SJSA1 (cell line): ENCODE measurements around the gene CDH1. TPM values are rescaled to one million over a fixed set of nuclear protein-coding genes. Genes with fewer than 3 reads are reported as not detected.

Source experiments
- DNase-seq, 2 experiments: peaks; one replicate each; pipeline ENCODE4 v3.0.0-alpha.2; 2015 to 2020; ENCODE audit warnings: low spot score in 2 of 2, low read depth in 1 of 2
- H3K27ac ChIP-seq: fragments of 250-450 bp; sonication (Bioruptor Pico); 2 replicates; pipeline ENCODE4 v1.5.1; 2020; ENCODE audit warnings: mild to moderate bottlenecking, moderate library complexity
- H3K27me3 ChIP-seq: fragments of 250-450 bp; sonication (Bioruptor Pico); replicated peaks from 2 replicates; pipeline ENCODE4 v1.5.1; 2020; ENCODE audit warnings: mild to moderate bottlenecking, moderate library complexity
- H3K36me3 ChIP-seq: fragments of 250-450 bp; sonication (Bioruptor Pico); 2 replicates; pipeline ENCODE4 v1.5.1; 2020; ENCODE audit warnings: mild to moderate bottlenecking
- H3K4me1 ChIP-seq: fragments of 250-450 bp; sonication (Bioruptor Pico); replicated peaks from 2 replicates; pipeline ENCODE4 v1.6.1; 2021; ENCODE audit warnings: mild to moderate bottlenecking
- H3K4me3 ChIP-seq: fragments of 250-450 bp; sonication (Bioruptor Pico); 2 replicates; pipeline ENCODE4 v1.5.1; 2020; ENCODE audit warnings: mild to moderate bottlenecking
- H3K9me3 ChIP-seq: fragments of 250-450 bp; sonication (Bioruptor Pico); replicated peaks from 2 replicates; pipeline ENCODE4 v1.5.1; 2020; ENCODE audit warnings: mild to moderate bottlenecking
- total RNA-seq: library from RNA; depleted of rRNA; stranded (reverse); fragments of >200 nt; shearing (Covaris generic); gene quantifications from 2 replicates; pipeline ENCODE4 v1.2.3, GENCODE V29; 2014

Gene CDH1
- total RNA-seq, 1 experiment from 2014 or later: 0.03 TPM

DNA sequence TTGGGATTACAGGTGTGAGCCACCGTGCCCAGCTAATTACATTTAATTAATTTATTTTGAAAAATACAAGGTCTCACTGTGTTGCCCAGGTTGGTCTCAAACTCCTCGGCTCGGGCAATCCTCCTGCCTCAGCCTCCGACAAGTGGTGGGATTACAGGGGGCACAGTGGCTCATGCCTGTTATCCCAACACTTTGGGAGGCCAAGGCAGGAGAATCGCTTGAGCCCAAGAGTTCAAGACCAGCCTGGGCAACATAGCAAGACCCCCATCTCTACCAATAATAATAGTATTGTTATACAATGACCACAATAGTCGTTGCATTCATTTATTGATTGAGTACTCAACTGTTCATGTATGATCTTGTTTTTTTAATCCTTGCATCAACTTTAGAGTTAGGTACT, 22.0 kb downstream of the CDH1 start:
- peaks cover 10% of the 10 kb centered on the region for H3K4me1 ChIP-seq
- H3K36me3 ChIP-seq: no peaks in the 10 kb centered on the region
- no peak overlapping the region for H3K27ac ChIP-seq
- H3K4me3 ChIP-seq: no peak overlapping the region
- no peaks in the 10 kb centered on the region for H3K27me3 ChIP-seq
- DNase-seq: no peak
- 0 out of 2 replicates have a peak, but pooled peaks cover 2% of the 10 kb centered on the region for H3K9me3 ChIP-seq

GRCh38 chr16:68760671-68761275, 23.7 kb downstream of the CDH1 start:
- no peaks in the 10 kb centered on the region for H3K36me3 ChIP-seq
- H3K27me3 ChIP-seq: no peaks in the 10 kb centered on the region
- H3K9me3 ChIP-seq: 0 out of 2 replicates have a peak, but pooled peaks cover 2% of the 10 kb centered on the region
- peaks cover 10% of the 10 kb centered on the region for H3K4me1 ChIP-seq
- DNase-seq: peak; percentile 31 to 51
- H3K27ac ChIP-seq: no peak overlapping the region
- no peak overlapping the region for H3K4me3 ChIP-seq

GRCh38 chr16:68762996-68763756, 26.1 kb downstream of the CDH1 start:
- no peaks in the 10 kb centered on the region for H3K27me3 ChIP-seq
- H3K36me3 ChIP-seq: no peaks in the 10 kb centered on the region
- no peaks in the 10 kb centered on the region for H3K9me3 ChIP-seq
- peaks cover 10% of the 10 kb centered on the region for H3K4me1 ChIP-seq
- no peak overlapping the region for H3K4me3 ChIP-seq
- H3K27ac ChIP-seq: no peak overlapping the region
- DNase-seq: no peak

GRCh38 chr16:68764862-68765261, 27.8 kb downstream of the CDH1 start:
- Histone ChIP-seq H3K27ac (no peak overlapping the region), H3K4me1 (peaks cover 10% of the 10 kb centered on the region), H3K27me3 (no peaks in the 10 kb centered on the region), H3K36me3 (no peaks in the 10 kb centered on the region), H3K4me3 (no peak overlapping the region), H3K9me3 (no peaks in the 10 kb centered on the region)
- no peak for DNase-seq

GRCh38 chr16:68767581-68767980, 30.5 kb downstream of the CDH1 start:
- Histone ChIP-seq H3K27me3 (no peaks in the 10 kb centered on the region), H3K36me3 (no peaks in the 10 kb centered on the region), H3K27ac (no peak overlapping the region), H3K9me3 (no peaks in the 10 kb centered on the region), H3K4me1 (no peaks in the 10 kb centered on the region), H3K4me3 (no peak overlapping the region)
- DNase-seq: no peak

- no peaks in the 10 kb centered on the region for H3K9me3 ChIP-seq
These were observed 31.1 kb downstream of the CDH1 start for GRCh38 chr16:68768175-68768574.

GRCh38 chr16:68768771-68769170, 31.7 kb downstream of the CDH1 start:
- Histone ChIP-seq H3K36me3 (no peaks in the 10 kb centered on the region), H3K4me3 (no peak overlapping the region), H3K9me3 (no peaks in the 10 kb centered on the region), H3K4me1 (no peaks in the 10 kb centered on the region), H3K27ac (no peak overlapping the region), H3K27me3 (no peaks in the 10 kb centered on the region)
- DNase-seq: no peak

More at GRCh38 chr16:68768175-68768574, 31.1 kb downstream of the CDH1 start:
- H3K4me3 ChIP-seq: no peak overlapping the region
- H3K27me3 ChIP-seq: no peaks in the 10 kb centered on the region
- no peaks in the 10 kb centered on the region for H3K4me1 ChIP-seq
- H3K27ac ChIP-seq: no peak overlapping the region
- DNase-seq: no peak
- no peaks in the 10 kb centered on the region for H3K36me3 ChIP-seq

- H3K36me3 ChIP-seq: no peaks in the 10 kb centered on the region
- no peaks in the 10 kb centered on the region for H3K4me1 ChIP-seq
- DNase-seq: no peak
- H3K4me3 ChIP-seq: no peak overlapping the region
- no peaks in the 10 kb centered on the region for H3K9me3 ChIP-seq
- H3K27me3 ChIP-seq: no peaks in the 10 kb centered on the region
- no peak overlapping the region for H3K27ac ChIP-seq
These were observed 33.6 kb downstream of the CDH1 start for GRCh38 chr16:68770671-68771070.

DNA sequence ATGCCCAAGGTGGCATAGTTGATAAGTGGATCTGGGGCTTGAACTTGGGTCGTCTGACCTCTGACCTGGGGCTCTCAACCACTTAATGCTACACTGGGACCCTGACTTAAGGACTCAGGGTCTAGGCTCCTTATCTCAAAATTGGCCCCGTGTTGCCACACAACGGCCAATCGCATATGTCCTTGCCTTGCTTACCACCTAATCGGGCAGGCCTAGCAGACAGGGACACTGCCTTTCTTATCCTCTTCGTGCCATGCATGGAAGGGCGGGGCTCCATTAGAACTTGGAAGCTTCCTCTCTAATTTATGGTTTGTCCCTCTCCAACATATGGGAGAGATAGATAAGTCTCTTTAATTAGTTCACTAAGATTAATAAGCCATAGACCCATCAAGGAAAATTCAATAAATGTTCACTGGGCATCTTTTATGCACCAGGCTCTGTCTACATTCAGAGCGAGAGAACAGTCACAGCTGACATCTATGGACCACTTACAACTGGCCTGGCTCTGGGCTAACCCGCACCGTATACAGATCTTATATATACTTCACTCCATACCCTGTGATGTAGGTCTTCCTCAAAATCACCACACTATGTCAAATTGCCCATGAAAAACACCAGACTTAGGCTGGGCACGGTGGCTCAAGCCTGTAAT, 35.1 kb downstream of the CDH1 start:
- no peaks in the 10 kb centered on the region for H3K36me3 ChIP-seq
- H3K4me1 ChIP-seq: no peaks in the 10 kb centered on the region
- H3K27ac ChIP-seq: no peak overlapping the region
- no peak for DNase-seq
- H3K9me3 ChIP-seq: no peaks in the 10 kb centered on the region
- H3K4me3 ChIP-seq: no peak overlapping the region
- H3K27me3 ChIP-seq: no peaks in the 10 kb centered on the region

DNA sequence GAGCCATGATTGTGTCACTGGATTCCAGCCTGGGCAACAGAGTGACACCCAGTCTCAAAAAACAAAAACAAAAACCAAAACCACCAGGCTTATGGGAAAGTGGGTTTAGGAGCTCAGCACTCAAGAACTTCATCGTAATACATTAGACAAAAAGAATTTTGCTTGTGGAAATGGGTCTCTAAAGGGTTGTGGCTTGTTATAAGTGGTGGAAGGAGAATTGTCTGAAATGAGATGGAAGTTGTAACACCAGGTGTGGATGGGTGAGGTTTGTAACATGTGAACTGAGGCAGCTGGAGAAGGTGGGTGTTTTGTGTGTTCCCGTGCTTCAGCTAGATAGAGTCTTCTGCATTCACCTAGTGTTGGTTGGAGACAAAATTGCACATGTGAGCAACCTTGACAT, 35.8 kb downstream of the CDH1 start:
- H3K36me3 ChIP-seq: no peaks in the 10 kb centered on the region
- no peaks in the 10 kb centered on the region for H3K4me1 ChIP-seq
- no peaks in the 10 kb centered on the region for H3K9me3 ChIP-seq
- DNase-seq: no peak
- H3K27ac ChIP-seq: no peak overlapping the region
- H3K4me3 ChIP-seq: no peak overlapping the region
- no peaks in the 10 kb centered on the region for H3K27me3 ChIP-seq

GRCh38 chr16:68774982-68775634, 38.0 kb downstream of the CDH1 start:
- H3K36me3 ChIP-seq: no peaks in the 10 kb centered on the region
- H3K4me3 ChIP-seq: no peak overlapping the region
- H3K4me1 ChIP-seq: no peaks in the 10 kb centered on the region
- H3K27ac ChIP-seq: no peak overlapping the region
- no peak for DNase-seq
- no peaks in the 10 kb centered on the region for H3K27me3 ChIP-seq
- no peaks in the 10 kb centered on the region for H3K9me3 ChIP-seq

DNA sequence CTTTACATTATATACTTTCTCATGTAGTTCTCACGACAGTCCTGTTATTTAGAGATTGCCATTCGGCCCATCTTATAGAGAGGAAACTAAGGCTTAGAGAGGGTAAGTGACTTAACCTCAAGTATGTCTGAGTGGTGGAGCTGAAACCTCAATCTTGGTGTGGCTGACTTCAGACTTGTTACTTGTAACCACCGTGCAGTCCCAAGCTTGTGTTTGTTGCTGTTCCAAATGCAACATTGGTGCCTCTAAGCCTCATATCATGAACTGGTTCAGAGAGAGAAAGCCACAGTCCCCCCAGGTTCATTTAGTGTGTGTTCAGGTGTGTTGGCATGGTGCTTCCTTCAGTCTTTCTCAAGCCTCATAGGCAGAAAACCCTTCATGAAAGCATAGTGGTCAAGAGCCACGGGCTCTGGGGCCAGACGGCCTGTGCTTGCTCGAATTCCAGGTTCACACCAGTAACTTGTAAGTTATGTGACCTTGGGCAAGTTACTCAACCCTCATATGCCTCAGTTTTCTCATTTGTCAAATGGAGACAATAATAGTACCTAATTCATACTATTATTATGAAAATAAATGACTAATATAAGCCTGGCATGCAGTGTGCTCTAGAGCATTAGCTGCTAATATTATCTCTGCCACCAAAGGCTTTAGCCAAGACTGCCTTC, 39.9 kb downstream of the CDH1 start:
- Histone ChIP-seq H3K4me1 (no peaks in the 10 kb centered on the region), H3K27ac (no peak overlapping the region), H3K36me3 (no peaks in the 10 kb centered on the region), H3K9me3 (no peaks in the 10 kb centered on the region), H3K27me3 (no peaks in the 10 kb centered on the region), H3K4me3 (no peak overlapping the region)
- no peak for DNase-seq

DNA sequence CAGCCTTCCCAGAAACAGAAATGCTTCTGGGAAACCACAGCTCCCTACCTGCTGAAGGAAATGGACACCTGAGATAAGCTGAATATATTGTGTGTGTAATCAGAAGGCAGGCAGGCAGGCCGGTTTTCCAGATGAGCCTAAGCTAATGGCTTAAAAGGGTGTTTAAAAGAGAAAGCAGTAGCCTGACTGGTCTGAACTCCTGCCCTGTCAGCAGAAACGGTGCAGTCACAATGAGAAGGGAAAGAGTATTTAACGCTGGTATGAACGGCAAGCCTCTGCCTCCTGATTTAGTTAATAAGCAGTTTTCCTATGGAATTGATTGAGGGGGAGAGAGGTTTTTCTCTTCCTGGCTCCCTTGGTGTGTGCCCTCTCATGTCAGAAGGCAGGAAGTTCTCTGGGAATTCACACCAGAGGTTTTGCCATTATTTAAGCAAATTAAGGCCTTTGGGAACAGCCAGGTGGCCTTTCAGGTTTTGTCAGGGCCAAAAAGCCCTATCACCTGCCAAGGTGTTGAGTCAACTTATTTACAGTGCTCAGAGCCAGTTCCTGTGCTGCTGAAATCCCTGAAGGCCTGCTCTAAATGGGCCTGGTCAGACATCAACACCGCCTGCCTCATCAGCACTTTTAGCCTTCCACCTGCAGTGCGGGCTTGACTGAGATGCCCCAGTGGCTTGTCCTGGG, 41.6 kb downstream of the CDH1 start:
- DNase-seq: no peak
- no peaks in the 10 kb centered on the region for H3K36me3 ChIP-seq
- H3K27me3 ChIP-seq: no peaks in the 10 kb centered on the region

More for the DNA sequence above, 41.6 kb downstream of the CDH1 start:
- H3K4me1 ChIP-seq: no peaks in the 10 kb centered on the region
- no peak overlapping the region for H3K4me3 ChIP-seq
- H3K27ac ChIP-seq: no peak overlapping the region
- H3K9me3 ChIP-seq: no peaks in the 10 kb centered on the region
